K562 (cell line): ENCODE data around the gene PPARG. TPM values are rescaled to one million over a fixed set of nuclear protein-coding genes. Genes with fewer than 3 reads are reported as not detected.

Experiments used
- ATAC-seq: fragments of 200-7000 bp; cut with Tn5 transposase; 3 replicates; pipeline ENCODE4 v1.9.1; 2020; ENCODE audit warnings: moderate library complexity
- BruUV-seq: library from RNA; stranded (reverse); fragments of 400-500 nt; replicated peaks from 2 replicates; lab custom pipeline; 2021; lab: Mats Ljungman, UMichigan
- CTCF ChIA-PET: fragments of 300-600 bp; formaldehyde crosslinking; extraction: SDS; loops from one replicate; lab custom pipeline; 2021; ENCODE audit warnings: low intra/inter-chr PET ratio; lab: Yijun Ruan, JAX
- POLR2A ChIA-PET: fragments of 300-600, 350-650 bp; sonication (Branson Sonifier 250); formaldehyde crosslinking; extraction: SDS; loops from one replicate; lab custom pipeline; 2021; ENCODE audit warnings: antibody characterized with exemption, inconsistent platforms; lab: Yijun Ruan, JAX
- DNase-seq, 4 experiments: peaks; one replicate each; pipeline versions ENCODE4 v3.0.0 to v3.0.0-alpha.2; 2011 to 2018; ENCODE audit warnings: low spot score in 3 of 4, mixed read lengths in 3 of 4; ENCODE audit errors: extremely low read depth in 1 of 4
- FAIRE-seq: peaks from 2 replicates; lab custom pipeline; 2011; peaks lifted over from hg19 to GRCh38; lab: Jason Lieb, UNC
- H2AFZ ChIP-seq: 2 replicates; pipeline ENCODE4 v1.6.0; 2011; ENCODE audit warnings: low read depth, low read length, control low read depth, inconsistent platforms
- H3K27ac ChIP-seq: fragments of 200-600 bp; 3 replicates; pipeline ENCODE4 v1.8.0; 2011; ENCODE audit warnings: low read depth, mild to moderate bottlenecking, control low read depth, inconsistent platforms, low read length, moderate library complexity, mixed read lengths; ENCODE audit errors: extremely low read depth
- H3K27me3 ChIP-seq, 2 experiments: fragments of 300-600 bp in 1 of 2; 2 replicates in 1 of 2; 3 replicates in 1 of 2; pipeline versions ENCODE4 v1.6.0 to v1.8.0; 2011; ENCODE audit warnings: inconsistent platforms in 2 of 2, low read length in 2 of 2, mild to moderate bottlenecking in 1 of 2, mixed read lengths in 1 of 2, moderate library complexity in 1 of 2; ENCODE audit not compliant: control insufficient read depth in 2 of 2, insufficient read depth in 2 of 2
- H3K36me3 ChIP-seq: fragments of 300-600 bp; 3 replicates; pipeline ENCODE4 v1.8.0; 2011; ENCODE audit warnings: mild to moderate bottlenecking, low read length, inconsistent platforms; ENCODE audit not compliant: control insufficient read depth, insufficient read depth
- H3K4me1 ChIP-seq, 2 experiments: fragments of 200-600 bp in 1 of 2; replicated peaks in 1 of 2; 2 replicates in 1 of 2; 3 replicates in 1 of 2; pipeline versions ENCODE4 v1.5.1 to v1.8.0; 2011; ENCODE audit warnings: inconsistent platforms in 2 of 2, low read length in 2 of 2, mild to moderate bottlenecking in 1 of 2, mixed read lengths in 1 of 2, moderate library complexity in 1 of 2; ENCODE audit not compliant: control insufficient read depth in 2 of 2, insufficient read depth in 2 of 2
- H3K4me2 ChIP-seq: 2 replicates; pipeline ENCODE4 v1.6.1; 2011; ENCODE audit warnings: low read length, control low read depth, inconsistent platforms, mixed read lengths; ENCODE audit not compliant: insufficient read depth
- H3K4me3 ChIP-seq: fragments of 200-600 bp; sonication (generic), shearing (Covaris generic); 2 replicates; pipeline ENCODE4 v1.5.1; 2016; ENCODE audit warnings: control low read depth, inconsistent platforms
- H3K79me2 ChIP-seq: fragments of 200-600 bp; 3 replicates; pipeline ENCODE4 v1.8.0; 2011; ENCODE audit warnings: low read length, inconsistent platforms; ENCODE audit not compliant: control insufficient read depth, insufficient read depth
- H3K9ac ChIP-seq, 2 experiments: 2 replicates each; pipeline versions ENCODE4 v1.6.0 to v1.6.1; 2011; ENCODE audit warnings: low read depth in 2 of 2, low read length in 2 of 2, control low read depth in 1 of 2, inconsistent platforms in 1 of 2, mild to moderate bottlenecking in 1 of 2, mixed read lengths in 1 of 2; ENCODE audit not compliant: insufficient read depth in 1 of 2
- H3K9me1 ChIP-seq: one replicate; pipeline ENCODE4 v1.6.0; 2011; ENCODE audit warnings: inconsistent platforms, mild to moderate bottlenecking, low read length, moderate library complexity; ENCODE audit not compliant: control insufficient read depth, insufficient read depth
- H3K9me3 ChIP-seq: replicated peaks from 2 replicates; pipeline ENCODE4 v1.5.1; 2011; ENCODE audit warnings: low read depth, low read length, inconsistent platforms; ENCODE audit not compliant: control insufficient read depth, insufficient read depth
- H4K20me1 ChIP-seq: replicated peaks from 2 replicates; pipeline ENCODE4 v1.6.1; 2011; ENCODE audit warnings: low read length, inconsistent platforms, mixed read lengths; ENCODE audit not compliant: control insufficient read depth, insufficient read depth
- CBFB ChIP-seq: sonication (generic); formaldehyde crosslinking; IDR thresholded peaks from 2 replicates; pipeline ENCODE4 v1.4.0; 2020; ENCODE audit warnings: mild to moderate bottlenecking, missing genetic modification reagents
- CHD2 ChIP-seq: IDR thresholded peaks from 2 replicates; pipeline ENCODE4 v1.6.1; 2011; ENCODE audit warnings: low read depth, low read length
- MYNN ChIP-seq, 2 experiments: sonication (generic); formaldehyde crosslinking in 1 of 2; IDR thresholded peaks; 2 replicates each; pipeline versions ENCODE4 v1.5.0 to v1.6.1; 2016 to 2020; ENCODE audit warnings: antibody characterized with exemption in 1 of 2, missing genetic modification reagents in 1 of 2
- U2AF1 ChIP-seq: fragments of 200-400 bp; formaldehyde crosslinking; optimal IDR thresholded peaks from 2 replicates; pipeline ENCODE3; 2017; ENCODE audit warnings: mild to moderate bottlenecking, low read depth, low read length, moderate library complexity
- ZNF3 ChIP-seq: fragments of 250-450 bp; sonication (Bioruptor Pico); IDR thresholded peaks from 2 replicates; pipeline ENCODE4 v1.5.0; 2021; ENCODE audit warnings: mild to moderate bottlenecking, moderate library complexity
- WGBS: fragments of 100-300 bp; shearing (Covaris generic); methylation state at CpG from one replicate; pipeline ENCODE4 v1.1.6; 2016; ENCODE audit warnings: low coverage, mixed read lengths; ENCODE audit not compliant: insufficient coverage; ENCODE audit errors: missing lambda C conversion rate; 5-methylcytosine and 5-hydroxymethylcytosine counted together
- in situ Hi-C: fragments of 300-500 bp; cut with MboI; formaldehyde crosslinking; loops from 4 replicates; pipeline ENCODE4 v1.15.0; 2018; ENCODE audit warnings: inconsistent platforms, mixed read lengths
- intact Hi-C: fragments of 100-400 bp; cut with micrococcal nuclease; formaldehyde crosslinking; loops from 2 replicates; pipeline ENCODE4 v1.14.2; 2022
- polyA plus RNA-seq, 8 experiments: library from polyadenylated mRNA; depleted of rRNA in 4 of 8; stranded (reverse) in 5 of 8; unstranded in 3 of 8; fragments of >200 nt; fragmentation: Nextera tagmentation in 2 of 8; fragmentation: Illumina TruSeq in 1 of 8; extraction: Ambion mirVana in 2 of 8; extraction: Trizol in 1 of 8; gene quantifications; 2 replicates each; pipeline versions ENCODE4 v1.2.1 to v1.2.3, GENCODE V29; 2011 to 2014; ENCODE audit warnings: inconsistent platforms in 1 of 8, missing spikeins in 1 of 8
- total RNA-seq, 7 experiments: library from RNA; depleted of rRNA in 6 of 7; stranded (reverse); fragments of >200 nt in 6 of 7; fragmentation: Illumina TruSeq in 2 of 7; extraction: Trizol in 2 of 7; gene quantifications; 2 replicates each; pipeline versions ENCODE4 v1.2.1 to v1.2.3, GENCODE V29; 2011 to 2021; ENCODE audit warnings: low replicate concordance in 1 of 7
- TF ChIP-seq, protein P1 (sequence below): fragments of 450-650 bp; conservative IDR thresholded peaks from 2 replicates; pipeline ENCODE4 v1.6.1; 2016; ENCODE audit warnings: missing genetic modification characterization, low read depth, mild to moderate bottlenecking, control low read depth, missing compliant biosample characterization

Gene PPARG
- total and polyA plus RNA-seq, 9 of the 15 experiments (the other 6 are each of a cell fraction or from before 2014, with no cell fraction given), result not detected

DNA sequence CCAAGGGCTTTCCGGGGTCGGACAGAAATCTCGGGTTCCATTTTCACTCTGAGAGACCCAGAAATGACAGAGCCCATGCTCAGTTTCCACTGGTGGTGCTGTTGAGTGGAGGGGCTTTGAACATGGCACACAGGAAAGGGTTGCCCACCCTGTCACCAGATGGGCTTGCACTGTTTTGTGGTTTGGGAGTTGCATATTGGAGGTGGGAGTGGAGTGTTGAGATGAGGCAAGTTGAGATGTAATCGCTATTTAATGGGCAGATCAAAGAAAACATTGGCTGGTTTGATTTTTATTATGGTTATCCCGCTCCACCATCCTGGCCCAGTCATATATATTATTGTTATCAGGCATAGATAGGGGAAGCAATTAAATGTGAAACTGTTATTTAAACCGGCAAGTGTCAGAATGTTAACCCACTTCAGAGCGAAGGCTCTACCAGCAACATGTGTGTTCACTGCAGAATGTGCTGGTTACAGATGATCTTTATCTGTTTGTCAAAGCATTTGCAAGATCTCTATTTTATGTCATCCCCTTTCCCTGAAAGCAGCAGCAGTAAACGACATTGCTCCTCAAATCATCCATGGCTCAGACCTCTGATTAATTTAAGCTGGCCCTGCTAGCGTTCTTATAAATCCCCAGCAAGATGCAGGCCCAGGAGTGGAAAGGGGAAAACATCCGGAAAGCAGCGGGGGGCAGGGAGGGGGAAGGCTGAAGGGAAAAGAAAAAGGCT is 137.1 kb downstream of the PPARG start:
- DNase-seq (no peak), FAIRE-seq (no peak), ATAC-seq (no peak)
- in situ Hi-C loops, result no loop called here
- Histone ChIP-seq H3K4me1 (no peaks in the 10 kb centered on the region), H3K79me2 (no peaks in the 10 kb centered on the region), H3K9ac (no peak overlapping the region), H3K4me3 (no peak overlapping the region), H3K36me3 (no peaks in the 10 kb centered on the region), H3K9me3 (no peaks in the 10 kb centered on the region), H4K20me1 (no peaks in the 10 kb centered on the region), H3K27me3 (peaks cover 23 to 35% of the 10 kb centered on the region in 2 experiments; a peak in 4 of 5 replicates), H3K27ac (no peak overlapping the region), H2AFZ (no peak overlapping the region), H3K9me1 (no peaks in the 10 kb centered on the region), H3K4me2 (no peak overlapping the region)
- intact Hi-C loops, result no loop called here
- POLR2A ChIA-PET, result interaction anchor here (0.9 to 1.3 kb wide), 2 partner anchors 10 to 18 kb away, joined by 5 read pairs; no protein-coding TSS in a partner anchor
- TF ChIP-seq, protein P1, sequence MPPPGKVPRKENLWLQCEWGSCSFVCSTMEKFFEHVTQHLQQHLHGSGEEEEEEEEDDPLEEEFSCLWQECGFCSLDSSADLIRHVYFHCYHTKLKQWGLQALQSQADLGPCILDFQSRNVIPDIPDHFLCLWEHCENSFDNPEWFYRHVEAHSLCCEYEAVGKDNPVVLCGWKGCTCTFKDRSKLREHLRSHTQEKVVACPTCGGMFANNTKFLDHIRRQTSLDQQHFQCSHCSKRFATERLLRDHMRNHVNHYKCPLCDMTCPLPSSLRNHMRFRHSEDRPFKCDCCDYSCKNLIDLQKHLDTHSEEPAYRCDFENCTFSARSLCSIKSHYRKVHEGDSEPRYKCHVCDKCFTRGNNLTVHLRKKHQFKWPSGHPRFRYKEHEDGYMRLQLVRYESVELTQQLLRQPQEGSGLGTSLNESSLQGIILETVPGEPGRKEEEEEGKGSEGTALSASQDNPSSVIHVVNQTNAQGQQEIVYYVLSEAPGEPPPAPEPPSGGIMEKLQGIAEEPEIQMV, result no peak
- TF ChIP-seq ZNF3, result no peak
- TF ChIP-seq U2AF1, result no peak
- no peak for TF ChIP-seq CHD2
- TF ChIP-seq MYNN (IDR thresholded peaks at IDR 0.05), result no peak
- TF ChIP-seq MYNN (CRISPR knock-in tag; IDR thresholded peaks at IDR 0.05), result no peak
- no peak for TF ChIP-seq CBFB (CRISPR knock-in tag)
- CTCF ChIA-PET, result no interaction called here
- 1% methylated on average over 11 of the region's 11 CpGs for WGBS
- no TSS peak for BruUV-seq
